HepG2 (cell line): ENCODE data around the gene GALNT17. TPM values are rescaled to one million over a fixed set of nuclear protein-coding genes. Genes with fewer than 3 reads are reported as not detected.

Experiments used
- SNAPC4 ChIP-seq: sonication (generic); formaldehyde crosslinking; IDR thresholded peaks from 2 replicates; pipeline ENCODE4 v1.4.0; 2020; ENCODE audit warnings: mild to moderate bottlenecking, missing genetic modification reagents
- STAG1 ChIP-seq: sonication (generic); formaldehyde crosslinking; IDR thresholded peaks from 2 replicates; pipeline ENCODE4 v1.4.0; 2020; ENCODE audit warnings: missing genetic modification reagents
- ZBTB40 ChIP-seq, 2 experiments: fragments of 450-650 bp in 1 of 2; sonication (generic) in 1 of 2; formaldehyde crosslinking in 1 of 2; IDR thresholded peaks; 2 replicates each; pipeline versions ENCODE4 v1.6.1 to v1.8.0; 2016 to 2022; ENCODE audit warnings: antibody characterized with exemption in 1 of 2, mild to moderate bottlenecking in 1 of 2, missing genetic modification reagents in 1 of 2
- ZNF143 ChIP-seq: sonication (generic); formaldehyde crosslinking; IDR thresholded peaks from 2 replicates; pipeline ENCODE4 v1.4.0; 2020; ENCODE audit warnings: missing genetic modification reagents
- polyA plus RNA-seq, 8 experiments: library from polyadenylated mRNA; depleted of rRNA in 3 of 8; stranded (reverse) in 7 of 8; unstranded in 1 of 8; fragments of >200 nt; fragmentation: Illumina TruSeq in 4 of 8; extraction: Trizol in 4 of 8; gene quantifications; 2 replicates each; pipeline versions ENCODE4 v1.2.1 to v1.2.3, GENCODE V29; 2011 to 2016; ENCODE audit warnings: low read depth in 4 of 8, missing spikeins in 1 of 8, mixed read lengths in 1 of 8; ENCODE audit not compliant: insufficient read depth in 1 of 8
- total RNA-seq, 5 experiments: library from RNA; depleted of rRNA; stranded (reverse); fragments of >200 nt; fragmentation: Illumina TruSeq; extraction: Trizol; gene quantifications; 2 replicates each; pipeline ENCODE4 v1.2.3, GENCODE V29; 2016; ENCODE audit warnings: low read depth in 1 of 5

The GALNT17 gene
- total and polyA plus RNA-seq, 2 of the 13 experiments (the other 11 are each of a cell fraction or from before 2014, with no cell fraction given), result not detected

GRCh38 chr7:71343039-71343438, 211.1 kb downstream of the GALNT17 start (continued):
- TF ChIP-seq ZBTB40 (IDR thresholded peaks at IDR 0.05), result no peak
- TF ChIP-seq ZBTB40 (CRISPR knock-in tag; IDR thresholded peaks at IDR 0.05), result no peak
- TF ChIP-seq SNAPC4 (CRISPR knock-in tag), result no peak
- TF ChIP-seq STAG1 (CRISPR knock-in tag), result no peak
- TF ChIP-seq ZNF143 (CRISPR knock-in tag), result no peak
